PC-3 (cell line): ENCODE measurements around the gene CDKN1A. TPM values are rescaled to one million over a fixed set of nuclear protein-coding genes. Genes with fewer than 3 reads are reported as not detected.

ENCODE experiments used
- ATAC-seq: fragments of 200-7000 bp; cut with Tn5 transposase; 2 replicates; pipeline ENCODE4 v1.9.1; 2020; ENCODE audit warnings: mild to moderate bottlenecking, moderate library complexity
- Bru-seq: library from RNA; stranded (reverse); fragments of 400-500 nt; gene quantifications from one replicate; lab custom pipeline; 2021; lab: Mats Ljungman, UMichigan
- BruChase-seq, 2 experiments: library from RNA; stranded (reverse); fragments of 400-500 nt; gene quantifications; one replicate each; lab custom pipeline; 2021; lab: Mats Ljungman, UMichigan
- BruUV-seq: library from RNA; stranded (reverse); fragments of 400-500 nt; replicated peaks from 2 replicates; lab custom pipeline; 2021; lab: Mats Ljungman, UMichigan
- CTCF ChIA-PET: fragments of 300-600 bp; sonication (Branson Sonifier 250); formaldehyde crosslinking; loops from one replicate; lab custom pipeline; 2022; ENCODE audit warnings: antibody characterized with exemption; lab: Charles Lee
- POLR2A ChIA-PET: fragments of 300-600 bp; sonication (Branson Sonifier 250); formaldehyde crosslinking; loops from one replicate; lab custom pipeline; 2022; ENCODE audit warnings: antibody characterized with exemption; ENCODE audit not compliant: unreplicated experiment; lab: Charles Lee
- DNase-seq: peaks from one replicate; pipeline ENCODE4 v3.0.0-alpha.2; 2015
- H2AFZ ChIP-seq: fragments of 300-600 bp; sonication (generic); 2 replicates; pipeline ENCODE4 v1.6.0; 2016; ENCODE audit warnings: antibody characterized with exemption, low read length
- H3F3A ChIP-seq: fragments of 300-600 bp; sonication (generic); one replicate; pipeline ENCODE4 v1.6.0; 2017; ENCODE audit warnings: antibody characterized with exemption, low read length, control low read depth, mild to moderate bottlenecking; ENCODE audit not compliant: unreplicated experiment
- H3K27ac ChIP-seq: fragments of 300-600 bp; sonication (generic); 2 replicates; pipeline ENCODE4 v1.5.1; 2016; ENCODE audit warnings: mild to moderate bottlenecking, low read length
- H3K27me3 ChIP-seq: fragments of 300-600 bp; sonication (generic); 2 replicates; pipeline ENCODE4 v1.6.1; 2016; ENCODE audit warnings: low read length, mixed read lengths
- H3K36me3 ChIP-seq: fragments of 300-600 bp; sonication (generic); 2 replicates; pipeline ENCODE4 v1.6.1; 2016; ENCODE audit warnings: low read depth, mixed run types, low read length, mixed read lengths
- H3K4me1 ChIP-seq: fragments of 300-600 bp; sonication (generic); 2 replicates; pipeline ENCODE4 v1.5.1; 2016; ENCODE audit warnings: low read length; ENCODE audit not compliant: insufficient read depth
- H3K4me2 ChIP-seq: fragments of 300-600 bp; sonication (generic); 2 replicates; pipeline ENCODE4 v1.6.0; 2016; ENCODE audit warnings: low read length
- H3K4me3 ChIP-seq: fragments of 300-600 bp; sonication (generic); 2 replicates; pipeline ENCODE4 v1.5.1; 2016; ENCODE audit warnings: mild to moderate bottlenecking, low read length, mixed read lengths
- H3K79me2 ChIP-seq: fragments of 300-600 bp; sonication (generic); 2 replicates; pipeline ENCODE4 v1.6.1; 2017; ENCODE audit warnings: low read length, mixed read lengths
- H3K9ac ChIP-seq: fragments of 300-600 bp; sonication (generic); 2 replicates; pipeline ENCODE4 v1.6.0; 2016; ENCODE audit warnings: mild to moderate bottlenecking, low read length
- H3K9me2 ChIP-seq: fragments of 300-600 bp; sonication (generic); replicated peaks from 2 replicates; pipeline ENCODE4 v1.6.1; 2016; ENCODE audit warnings: mixed run types, low read length, mixed read lengths
- H3K9me3 ChIP-seq: fragments of 300-600 bp; sonication (generic); 2 replicates; pipeline ENCODE4 v1.6.1; 2016; ENCODE audit warnings: low read length, mixed read lengths
- H4K20me1 ChIP-seq: fragments of 300-600 bp; sonication (generic); 2 replicates; pipeline ENCODE4 v1.6.1; 2016; ENCODE audit warnings: low read length, mixed read lengths
- CTCF ChIP-seq: fragments of 300-600 bp; sonication (generic); conservative IDR thresholded peaks from 2 replicates; pipeline ENCODE4 v1.5.1; 2017; ENCODE audit warnings: antibody characterized with exemption, low read depth, mild to moderate bottlenecking, low read length
- EZH2 ChIP-seq: fragments of 300-600 bp; sonication (generic); IDR thresholded peaks from one replicate; pipeline ENCODE4 v1.6.1; 2017; ENCODE audit warnings: antibody characterized with exemption, mild to moderate bottlenecking, low read length; ENCODE audit not compliant: unreplicated experiment
- EZH2phosphoT487 ChIP-seq: fragments of 300-600 bp; sonication (generic); IDR thresholded peaks from 2 replicates; pipeline ENCODE4 v1.6.1; 2018; ENCODE audit warnings: mild to moderate bottlenecking, antibody characterized with exemption, low read length, borderline replicate concordance
- intact Hi-C: fragments of 100-400 bp; cut with micrococcal nuclease; formaldehyde crosslinking; loops from 2 replicates; pipeline ENCODE4 v1.9.0; 2023
- long read RNA-seq: library from polyadenylated mRNA; unstranded; transcript quantifications from one replicate; pipeline ENCODE4 v2.0.0, GENCODE V29; 2021; ENCODE audit not compliant: unreplicated experiment
- total RNA-seq: library from RNA; depleted of rRNA; stranded (reverse); fragments of >200 nt; gene quantifications from 2 replicates; pipeline ENCODE4 v1.2.3, GENCODE V29; 2014; rRNA removed

CDKN1A gene
- 79.5 and 91.5 TPM in 2 replicates for total RNA-seq
- Bru-seq, nascent RNA = percentile 59 among the genes with signal in this experiment
- percentile 79 among the genes with signal in this experiment for BruChase-seq, experiment 1, labeled RNA remaining after a 6-hour chase
- BruChase-seq, experiment 2, labeled RNA remaining after a 2-hour chase = percentile 77 among the genes with signal in this experiment
- long read RNA-seq, transcript CDKN1A-201 (3 exons, 2,180 nt) = major isoform, 45 of 77 reads
- long read RNA-seq, partial matches to known transcripts = 9 of 77 reads
- long read RNA-seq, other reads (novel, unspliced or antisense) = 20 of 77 reads

- intact Hi-C loops = no loop called here
- H3K9me2 ChIP-seq = no peaks in the 10 kb centered on the region
- H3K27ac ChIP-seq = peak within 1 kb of the TSS; percentile 49
- H3K9ac ChIP-seq = peak within 1 kb of the TSS; percentile 85
- peak within 1 kb of the TSS; percentile 76 for H3K4me3 ChIP-seq
- no peaks in the 10 kb centered on the region for H3F3A ChIP-seq
- ChIA-PET POLR2A (interaction anchor here (0.5 to 1.1 kb wide), 6 partner anchors 34 to 82 kb away, joined by 3 to 4 read pairs (median 4); no protein-coding TSS in a partner anchor), CTCF (interaction anchor here (0.5 to 1.1 kb wide), 3 partner anchors 13 to 64 kb away, joined by 3 to 5 read pairs (median 4); no protein-coding TSS in a partner anchor)
- BruUV-seq = no TSS peak
- peaks cover 18% of the 10 kb centered on the region; the same call in 1 of the 2 replicates for H3K79me2 ChIP-seq
- TF ChIP-seq EZH2phosphoT487 (no peak), CTCF (no peak), EZH2 (no peak)
- H2AFZ ChIP-seq = peak within 1 kb of the TSS; percentile 43; the same call in 1 of the 2 replicates
- H3K4me1 ChIP-seq = peaks cover 34% of the 10 kb centered on the region
- H3K4me2 ChIP-seq = peak within 1 kb of the TSS; percentile 97
- peak; percentile 92 for DNase-seq
- H3K27me3 ChIP-seq = no peaks in the 10 kb centered on the region
- ATAC-seq = peak; percentile 74
- H3K36me3 ChIP-seq = no peaks in the 10 kb centered on the region
- H4K20me1 ChIP-seq = no peaks in the 10 kb centered on the region
- H3K9me3 ChIP-seq = no peaks in the 10 kb centered on the region
These were observed at the start of gene CDKN1A for GRCh38 chr6:36678488-36679042. Gene CDKN1A (plus strand): TSS chr6:36678714. CDS start chr6:36684102, 5,388 bp downstream.

GRCh38 chr6:36629784-36630183 lies 48.7 kb upstream of the CDKN1A start:
- Histone ChIP-seq H3K9me2 (no peaks in the 10 kb centered on the region), H3K79me2 (no peaks in the 10 kb centered on the region), H3F3A (no peaks in the 10 kb centered on the region), H3K4me2 (no peak overlapping the region), H3K4me3 (no peak overlapping the region), H3K4me1 (peaks cover 22% of the 10 kb centered on the region), H3K36me3 (no peaks in the 10 kb centered on the region), H3K9ac (no peak overlapping the region), H4K20me1 (no peaks in the 10 kb centered on the region), H3K9me3 (no peaks in the 10 kb centered on the region), H3K27me3 (no peaks in the 10 kb centered on the region), H2AFZ (no peak overlapping the region), H3K27ac (no peak overlapping the region)
- TF ChIP-seq EZH2 (no peak), EZH2phosphoT487 (no peak), CTCF (no peak)
- ChIA-PET CTCF (no interaction called here), POLR2A (no interaction called here)
- intact Hi-C loops = no loop called here
- no TSS peak for BruUV-seq
- ATAC-seq (no peak), DNase-seq (no peak)
